H1 (cell line): Measurements from ENCODE around the gene NDUFA8. TPM values are rescaled to one million over a fixed set of nuclear protein-coding genes. Genes with fewer than 3 reads are reported as not detected.
A peak's percentile ranks its signal among the peaks of the same experiment; 100 is the strongest.

Experiments
- CTCF ChIA-PET: fragments of 300-600 bp; sonication (Branson Sonifier 250); formaldehyde crosslinking; loops from one replicate; lab custom pipeline; 2021; ENCODE audit not compliant: partially characterized antibody; lab: Charles Lee
- POLR2A ChIA-PET: fragments of 300-600 bp; sonication (Branson Sonifier 250); formaldehyde crosslinking; loops from one replicate; lab custom pipeline; 2021; ENCODE audit warnings: inconsistent platforms; ENCODE audit not compliant: partially characterized antibody; lab: Charles Lee
- DNase-seq, 2 experiments: peaks; one replicate each; pipeline versions ENCODE4 v3.0.0 to v3.0.0-alpha.2; 2010 to 2022; ENCODE audit warnings: low spot score in 2 of 2, low read depth in 1 of 2, mixed read lengths in 1 of 2
- FAIRE-seq: peaks from 2 replicates; lab custom pipeline; 2011; peaks lifted over from hg19 to GRCh38; lab: Jason Lieb, UNC
- H2AFZ ChIP-seq: 2 replicates; pipeline ENCODE4 v1.8.1; 2012; ENCODE audit warnings: low read length, inconsistent platforms
- H2AK5ac ChIP-seq: 2 replicates; pipeline ENCODE4 v1.6.1; 2013; ENCODE audit warnings: low read depth, low read length
- H2BK120ac ChIP-seq: replicated peaks from 2 replicates; pipeline ENCODE3; 2013; ENCODE audit warnings: low read depth, low read length, inconsistent platforms
- H2BK12ac ChIP-seq: 2 replicates; pipeline ENCODE4 v1.6.1; 2013; ENCODE audit warnings: low read depth, low read length
- H2BK15ac ChIP-seq: 2 replicates; pipeline ENCODE4 v1.6.1; 2013; ENCODE audit warnings: low read length
- H2BK20ac ChIP-seq: 2 replicates; pipeline ENCODE4 v1.6.1; 2013; ENCODE audit warnings: low read length
- H2BK5ac ChIP-seq: 2 replicates; pipeline ENCODE4 v1.6.1; 2013; ENCODE audit warnings: low read depth, low read length
- H3K14ac ChIP-seq: 2 replicates; pipeline ENCODE4 v1.6.1; 2013; ENCODE audit warnings: inconsistent platforms; ENCODE audit not compliant: insufficient read length
- H3K18ac ChIP-seq: 2 replicates; pipeline ENCODE4 v1.6.1; 2013; ENCODE audit warnings: low read length; ENCODE audit errors: extremely low read depth
- H3K23ac ChIP-seq: 2 replicates; pipeline ENCODE4 v1.6.1; 2013; ENCODE audit warnings: inconsistent platforms; ENCODE audit not compliant: insufficient read length
- H3K23me2 ChIP-seq: 2 replicates; pipeline ENCODE4 v1.6.1; 2013; ENCODE audit warnings: low read depth, low read length
- H3K27ac ChIP-seq: 2 replicates; pipeline ENCODE4 v1.6.1; 2011; ENCODE audit warnings: low read depth, low read length, inconsistent platforms
- H3K27me3 ChIP-seq, 4 experiments: replicated peaks in 1 of 4; 1 replicate in 1 of 4; 2 replicates in 3 of 4; pipeline versions ENCODE4 v1.6.1 to v1.8.1; 2011 to 2013; ENCODE audit warnings: low read length in 3 of 4, mild to moderate bottlenecking in 3 of 4, inconsistent platforms in 2 of 4, mixed read lengths in 2 of 4, moderate library complexity in 1 of 4; ENCODE audit not compliant: control insufficient read depth in 3 of 4, insufficient read depth in 3 of 4; ENCODE audit errors: extremely low read depth in 1 of 4
- H3K36me3 ChIP-seq, 4 experiments: 2 replicates each; pipeline versions ENCODE4 v1.6.1 to v1.8.1; 2011 to 2013; ENCODE audit warnings: mild to moderate bottlenecking in 4 of 4, low read length in 3 of 4, moderate library complexity in 2 of 4, control low read depth in 1 of 4, inconsistent platforms in 1 of 4; ENCODE audit not compliant: insufficient read depth in 4 of 4, control insufficient read depth in 2 of 4
- H3K4ac ChIP-seq: replicated peaks from 2 replicates; pipeline ENCODE3; 2013; ENCODE audit warnings: low read length, low read depth, mixed read lengths, inconsistent platforms; ENCODE audit not compliant: insufficient read length
- H3K4me1 ChIP-seq, 4 experiments: replicated peaks in 1 of 4; 1 replicate in 1 of 4; 2 replicates in 3 of 4; pipeline versions ENCODE4 v1.6.1 to v1.8.1; 2011 to 2013; ENCODE audit warnings: low read length in 3 of 4, inconsistent platforms in 2 of 4, mixed read lengths in 1 of 4; ENCODE audit not compliant: insufficient read depth in 4 of 4, control insufficient read depth in 3 of 4
- H3K4me2 ChIP-seq, 2 experiments: 2 replicates each; pipeline versions ENCODE4 v1.6.1 to v1.8.1; 2011 to 2013; ENCODE audit warnings: low read depth in 2 of 2, low read length in 2 of 2, control low read depth in 1 of 2, inconsistent platforms in 1 of 2, mild to moderate bottlenecking in 1 of 2; ENCODE audit not compliant: insufficient read depth in 1 of 2
- H3K4me3 ChIP-seq, 4 experiments: fragments of 200-600, 300-600 bp in 1 of 4; sonication (generic), shearing (Covaris generic), sonication (Bioruptor Twin) in 1 of 4; 2 replicates each; pipeline versions ENCODE4 v1.5.1 to v1.8.1; 2011 to 2016; ENCODE audit warnings: low read length in 4 of 4, low read depth in 3 of 4, control low read depth in 2 of 4, inconsistent platforms in 2 of 4, mild to moderate bottlenecking in 2 of 4, mixed read lengths in 1 of 4, moderate library complexity in 1 of 4; ENCODE audit not compliant: insufficient read depth in 2 of 4; ENCODE audit errors: extremely low read depth in 1 of 4
- H3K56ac ChIP-seq: replicated peaks from 2 replicates; pipeline ENCODE3; 2013; ENCODE audit warnings: low read depth, mild to moderate bottlenecking, mixed read lengths, low read length, inconsistent platforms; ENCODE audit not compliant: insufficient read length
- H3K79me1 ChIP-seq: 2 replicates; pipeline ENCODE4 v1.6.1; 2013; ENCODE audit warnings: low read depth, low read length, control low read depth
- H3K79me2 ChIP-seq, 2 experiments: 2 replicates each; pipeline versions ENCODE4 v1.6.1 to v1.8.1; 2012 to 2013; ENCODE audit warnings: low read length in 2 of 2, mild to moderate bottlenecking in 2 of 2, inconsistent platforms in 1 of 2; ENCODE audit not compliant: insufficient read depth in 2 of 2, control insufficient read depth in 1 of 2
- H3K9ac ChIP-seq, 4 experiments: replicated peaks in 1 of 4; 1 replicate in 1 of 4; 2 replicates in 3 of 4; pipeline versions ENCODE4 v1.6.1 to v1.8.1; 2011 to 2013; ENCODE audit warnings: low read depth in 3 of 4, low read length in 3 of 4, control low read depth in 2 of 4, mild to moderate bottlenecking in 2 of 4, moderate library complexity in 2 of 4, inconsistent platforms in 1 of 4; ENCODE audit errors: extremely low read depth in 1 of 4
- H3K9me3 ChIP-seq, 2 experiments: 2 replicates each; pipeline versions ENCODE4 v1.6.1 to v1.8.1; 2012 to 2013; ENCODE audit warnings: mild to moderate bottlenecking in 2 of 2, moderate library complexity in 2 of 2, control low read depth in 1 of 2, inconsistent platforms in 1 of 2, low read depth in 1 of 2, low read length in 1 of 2, mixed read lengths in 1 of 2; ENCODE audit not compliant: insufficient read depth in 2 of 2
- H4K20me1 ChIP-seq, 2 experiments: replicated peaks in 1 of 2; 2 replicates each; pipeline versions ENCODE3 to v1.8.1; 2011 to 2013; ENCODE audit warnings: inconsistent platforms in 2 of 2, low read length in 2 of 2, mild to moderate bottlenecking in 1 of 2; ENCODE audit not compliant: insufficient read depth in 2 of 2, control insufficient read depth in 1 of 2
- H4K5ac ChIP-seq: 2 replicates; pipeline ENCODE4 v1.6.1; 2013; ENCODE audit warnings: low read length, low read depth, mixed read lengths, inconsistent platforms; ENCODE audit not compliant: insufficient read length
- H4K8ac ChIP-seq: 2 replicates; pipeline ENCODE4 v1.8.0; 2013; ENCODE audit warnings: mild to moderate bottlenecking, moderate library complexity, low read length, inconsistent platforms; ENCODE audit not compliant: insufficient read depth; ENCODE audit errors: extremely low read depth
- H4K91ac ChIP-seq: replicated peaks from 2 replicates; pipeline ENCODE3; 2013; ENCODE audit warnings: low read length, mixed read lengths, inconsistent platforms; ENCODE audit not compliant: insufficient read length
- ASH2L ChIP-seq: fragments of 200-600, 300-600 bp; sonication (generic); IDR thresholded peaks from one replicate; pipeline ENCODE4 v1.7.1; 2017; ENCODE audit warnings: low read length
- WGBS, 2 experiments: shearing (Covaris generic) in 1 of 2; methylation state at CpG; one replicate each; pipeline versions ENCODE4 v1.1.6 to v1.1.7; 2013 to 2015; ENCODE audit warnings: low lambda C conversion rate in 2 of 2, mixed read lengths in 2 of 2, inconsistent platforms in 1 of 2, low coverage in 1 of 2, missing lambda C conversion rate in 1 of 2; ENCODE audit not compliant: insufficient replicate concordance in 2 of 2, insufficient coverage in 1 of 2, insufficient read length in 1 of 2; ENCODE audit errors: extremely low coverage in 1 of 2, missing lambda C conversion rate in 1 of 2; 5-methylcytosine and 5-hydroxymethylcytosine counted together
- polyA plus RNA-seq, 7 experiments: library from polyadenylated mRNA; depleted of rRNA in 3 of 7; stranded (reverse) in 5 of 7; unstranded in 2 of 7; fragments of >200 nt in 5 of 7; fragments of 200-250 nt in 2 of 7; gene quantifications; 1 replicate in 5 of 7; 2 replicates in 1 of 7; 4 replicates in 1 of 7; pipeline versions ENCODE4 v1.2.1 to v1.2.3, GENCODE V29; 2011 to 2013; ENCODE audit warnings: missing spikeins in 2 of 7, mixed read lengths in 2 of 7
- total RNA-seq: library from RNA; stranded (reverse); fragmentation: NEBNext Ultra II Directional; extraction: Animal tissue kit (Norgen Biotek cat#: 25700); gene quantifications from 2 replicates; pipeline ENCODE4 v1.2.1, GENCODE V29; 2021

NDUFA8 gene
- total and polyA plus RNA-seq, 2 of the 8 experiments (the other 6 are each of a cell fraction or from before 2014, with no cell fraction given): 61.0 to 73.8 TPM

- peaks cover 0 to 2% (median 2%) of the 10 kb centered on the region in 4 experiments; a peak in 3 of 7 replicates for H3K27me3 ChIP-seq
- no peak overlapping the region for H3K4me2 ChIP-seq
- no peak overlapping the region for H2AFZ ChIP-seq
- no peak overlapping the region for H4K5ac ChIP-seq
- H2BK15ac ChIP-seq: peak overlapping the region; percentile 88; the same call in 1 of the 2 replicates
- POLR2A ChIA-PET: interaction anchor here (2.5 kb wide), 1 partner anchor 9 kb away, joined by 7 read pairs; no protein-coding TSS in a partner anchor
- no peak overlapping the region for H2BK20ac ChIP-seq
- H3K27ac ChIP-seq: no peak overlapping the region
- H2BK12ac ChIP-seq: peak overlapping the region; percentile 20; the same call in 1 of the 2 replicates
- H3K9ac ChIP-seq: no peak overlapping the region
- no peak overlapping the region for H3K56ac ChIP-seq
- H2BK120ac ChIP-seq: no peak overlapping the region
- peaks cover 0 to 11% (median 6%) of the 10 kb centered on the region in 4 experiments; a peak in 6 of 7 replicates for H3K4me1 ChIP-seq
- H3K4ac ChIP-seq: no peak overlapping the region
- 81% methylated on average over 9 of the region's 9 CpGs; no CpG with 5 or more reads in 1 of the 2 experiments for WGBS, 2 experiments
- no peaks in the 10 kb centered on the region for H3K36me3 ChIP-seq
- H4K91ac ChIP-seq: no peak overlapping the region
- no peak overlapping the region for H3K23ac ChIP-seq
- DNase-seq (no peak), FAIRE-seq (no peak)
- H2BK5ac ChIP-seq: no peak overlapping the region
- no peaks in the 10 kb centered on the region for H3K79me2 ChIP-seq
- CTCF ChIA-PET: interaction anchor here (0.8 to 8.0 kb wide), 7 partner anchors 8 to 144 kb away, joined by 3 to 43 read pairs (median 4); no protein-coding TSS in a partner anchor
- no peaks in the 10 kb centered on the region for H4K20me1 ChIP-seq
- H3K14ac ChIP-seq: no peak overlapping the region
- no peaks in the 10 kb centered on the region for H3K9me3 ChIP-seq
- H2AK5ac ChIP-seq: no peak overlapping the region
- no peak overlapping the region for H3K18ac ChIP-seq
- H3K4me3 ChIP-seq: no peak overlapping the region
- no peak for TF ChIP-seq ASH2L
- no peak overlapping the region for H4K8ac ChIP-seq
- H3K23me2 ChIP-seq: no peaks in the 10 kb centered on the region
- H3K79me1 ChIP-seq: no peaks in the 10 kb centered on the region
Observed at GRCh38 chr9:122206118-122207046, 46.8 kb upstream of the NDUFA8 start.
